HG02981 (cell line): Measurements from ENCODE around the gene CRTC1.

Experiments used
- ATAC-seq: cut with Tn5 transposase; IDR thresholded peaks from one replicate; pipeline ENCODE4 v1.9.1; 2021; ENCODE audit warnings: mild to moderate bottlenecking, moderate library complexity; ENCODE audit not compliant: unreplicated experiment

CRTC1 gene

GRCh38 chr19:18743784-18744418 lies 60.4 kb downstream of the CRTC1 start:
- ATAC-seq: no peak

GRCh38 chr19:18745012-18745735 lies 61.7 kb downstream of the CRTC1 start:
- no peak for ATAC-seq

- ATAC-seq: no peak
These were observed 62.5 kb downstream of the CRTC1 start for GRCh38 chr19:18745931-18746330.

GRCh38 chr19:18746401-18747325 lies 63.2 kb downstream of the CRTC1 start:
- no peak for ATAC-seq

GRCh38 chr19:18749362-18750231 lies 66.1 kb downstream of the CRTC1 start:
- no peak for ATAC-seq

- ATAC-seq: no peak
These were observed 67.0 kb downstream of the CRTC1 start for GRCh38 chr19:18750295-18750970.

- no peak for ATAC-seq
These were observed 68.1 kb downstream of the CRTC1 start for GRCh38 chr19:18751571-18751970.

- ATAC-seq: no peak
These were observed 71.0 kb downstream of the CRTC1 start for GRCh38 chr19:18754501-18754900.

- ATAC-seq: no peak
These were observed 73.4 kb downstream of the CRTC1 start for GRCh38 chr19:18756896-18757295.

GRCh38 chr19:18759304-18759994 lies 76.0 kb downstream of the CRTC1 start:
- no peak for ATAC-seq

- no peak for ATAC-seq
These were observed 76.5 kb downstream of the CRTC1 start for GRCh38 chr19:18759995-18760426.

- no peak for ATAC-seq
These were observed 77.2 kb downstream of the CRTC1 start for GRCh38 chr19:18760440-18761383.

- no peak for ATAC-seq
These were observed 78.1 kb downstream of the CRTC1 start for GRCh38 chr19:18761531-18762110.

GRCh38 chr19:18762125-18763023 lies 78.9 kb downstream of the CRTC1 start:
- no peak for ATAC-seq

GRCh38 chr19:18763674-18764590 lies 80.5 kb downstream of the CRTC1 start:
- no peak for ATAC-seq

GRCh38 chr19:18764591-18765051 lies 81.1 kb downstream of the CRTC1 start:
- ATAC-seq: no peak
